ENCODE data around the gene RIOK1.
"Not testable (repeated sequence)": the region's sequence is repeated elsewhere in the genome, so short reads cannot be mapped to it uniquely, and the experiment has no call there.

RIOK1 gene

DNA sequence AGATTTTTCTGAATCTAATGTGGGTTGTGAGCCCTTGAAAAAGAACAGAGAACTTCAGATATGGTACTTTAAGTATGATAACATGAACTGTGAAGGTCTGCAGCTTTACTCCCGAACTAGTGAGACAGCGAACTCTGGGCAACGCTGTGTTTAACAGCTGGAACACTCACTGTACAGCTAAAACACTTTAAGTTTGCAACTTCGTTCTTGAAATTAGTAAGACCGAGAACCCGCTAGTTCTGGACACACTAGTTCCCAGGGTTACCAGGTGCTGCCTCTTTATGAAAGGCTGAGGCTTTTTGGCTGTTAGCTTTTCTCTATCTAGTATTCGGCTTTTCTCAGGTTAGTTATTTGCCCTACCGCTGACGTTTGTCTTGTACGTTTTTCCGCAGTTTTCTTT, 52.9 kb downstream of the RIOK1 start:
- no peak for DNase-seq

DNA sequence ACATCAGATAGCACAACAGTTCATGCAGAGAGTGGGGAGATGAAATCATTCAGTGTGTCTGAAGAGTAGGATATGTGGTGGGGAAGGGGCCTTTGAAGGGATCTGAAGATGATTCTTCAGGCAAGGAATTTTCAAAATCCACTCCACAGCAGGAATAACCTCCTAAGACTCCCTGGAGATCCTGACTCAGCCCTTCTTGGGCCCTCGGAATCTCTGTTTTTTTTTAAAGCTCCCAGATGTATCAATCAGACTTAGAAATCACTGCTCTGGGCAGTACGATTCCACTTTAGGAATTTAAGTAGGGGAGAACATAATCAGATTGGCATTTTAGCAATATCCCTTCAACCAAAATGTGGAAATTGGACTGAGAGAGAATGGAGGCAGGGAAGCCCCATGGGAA, 55.5 kb downstream of the RIOK1 start:
- no peak for DNase-seq

DNA sequence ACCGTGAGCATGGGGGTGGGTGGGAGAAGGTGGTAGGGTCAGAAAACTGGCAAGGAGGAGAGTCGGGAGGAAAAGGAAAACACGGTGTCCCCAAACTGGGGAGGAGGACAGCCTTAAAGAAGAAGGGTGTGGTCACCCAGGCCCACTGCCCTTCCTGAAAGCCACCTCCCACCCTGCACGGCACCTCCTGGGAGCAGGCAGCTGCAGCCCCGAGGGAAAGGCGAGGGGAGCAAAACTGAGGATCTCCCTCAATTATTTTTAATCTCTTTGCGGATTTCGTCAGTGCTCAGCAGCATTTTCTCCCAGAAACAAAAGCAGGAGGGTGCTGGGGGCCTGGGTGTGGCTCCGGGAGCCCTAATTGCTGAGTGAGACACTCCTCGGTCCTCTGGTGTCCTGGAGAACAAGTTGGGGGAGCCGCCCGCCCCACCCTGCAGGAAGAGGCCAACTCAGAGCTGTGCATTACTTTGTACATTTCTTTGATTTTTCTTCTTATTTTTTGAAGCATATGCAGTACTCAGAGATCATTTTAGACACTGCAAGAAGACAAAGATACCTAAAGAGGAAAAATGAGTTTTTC, 56.4 kb downstream of the RIOK1 start:
- no peak for DNase-seq

DNA sequence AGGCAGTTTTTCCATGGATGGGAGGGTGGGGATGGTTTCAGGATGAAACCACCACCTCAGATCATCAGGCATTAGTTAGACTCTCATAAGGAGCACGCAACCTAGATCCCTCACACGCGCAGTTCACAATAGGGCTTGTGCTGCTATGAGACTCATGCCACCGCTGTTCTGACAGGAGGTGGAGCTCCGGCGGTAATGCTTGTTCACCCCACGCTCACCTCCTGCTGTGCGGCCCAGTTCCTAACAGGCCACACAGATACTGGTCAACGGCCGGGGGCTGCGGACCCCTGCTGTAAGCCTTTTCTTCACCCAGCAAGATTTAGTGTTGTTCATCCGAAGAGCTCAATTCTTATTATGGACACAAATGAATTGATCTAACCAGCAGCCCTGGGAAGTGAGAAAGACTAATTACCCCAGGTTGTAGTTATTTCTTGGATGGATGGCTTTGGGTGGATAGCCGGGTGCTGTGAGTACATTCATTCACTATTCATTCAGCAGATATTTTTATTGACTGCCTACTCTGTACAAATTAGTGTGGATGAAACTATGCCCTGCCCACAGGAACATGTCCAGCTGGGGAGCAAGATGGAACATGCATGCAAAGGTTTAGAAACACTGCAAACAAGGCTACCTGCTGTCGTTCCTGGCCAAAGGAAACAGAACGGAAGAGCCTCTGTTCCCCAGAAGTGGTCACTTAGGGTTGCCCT, 57.2 kb downstream of the RIOK1 start:
- no peak for DNase-seq

DNA sequence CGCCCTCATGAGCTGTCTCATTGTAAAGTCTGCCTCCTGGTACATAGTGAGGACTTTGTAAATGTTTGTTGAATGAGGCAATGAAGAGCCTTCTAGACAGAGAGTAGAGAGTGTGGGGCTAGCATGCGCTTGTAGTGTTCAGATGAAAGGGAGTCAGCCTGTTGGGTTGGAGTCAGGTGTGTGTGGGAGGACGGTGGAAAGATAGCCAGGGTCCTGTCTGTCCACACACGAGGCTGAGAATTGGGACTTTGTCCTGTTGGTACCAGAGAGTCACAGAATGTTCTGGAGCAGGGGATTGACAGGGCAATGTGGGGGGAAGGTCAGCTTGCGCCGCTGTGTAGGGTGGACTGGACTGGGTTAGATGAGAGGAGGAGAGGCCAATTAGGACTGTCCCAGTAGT, 58.6 kb downstream of the RIOK1 start:
- no peak for DNase-seq

DNA sequence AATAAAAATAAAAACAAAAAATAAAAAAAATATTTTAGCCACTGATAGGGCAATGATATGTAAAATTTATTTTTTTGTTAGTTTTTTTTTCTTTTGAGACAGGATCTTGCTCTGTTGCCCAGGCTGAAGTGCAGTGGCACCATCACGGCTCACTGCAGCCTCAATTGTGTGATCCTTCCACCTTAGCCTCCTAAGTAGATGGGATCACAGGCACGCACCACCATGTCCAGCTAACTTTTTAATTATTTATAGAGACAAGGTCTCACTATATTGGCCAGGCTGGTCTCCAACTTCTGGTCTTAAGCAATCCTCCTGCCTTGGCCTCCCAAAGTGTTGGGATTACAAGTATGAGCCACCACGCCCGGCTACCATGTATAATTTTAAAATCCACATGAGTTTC, 59.4 kb downstream of the RIOK1 start:
- no peak for DNase-seq

DNA sequence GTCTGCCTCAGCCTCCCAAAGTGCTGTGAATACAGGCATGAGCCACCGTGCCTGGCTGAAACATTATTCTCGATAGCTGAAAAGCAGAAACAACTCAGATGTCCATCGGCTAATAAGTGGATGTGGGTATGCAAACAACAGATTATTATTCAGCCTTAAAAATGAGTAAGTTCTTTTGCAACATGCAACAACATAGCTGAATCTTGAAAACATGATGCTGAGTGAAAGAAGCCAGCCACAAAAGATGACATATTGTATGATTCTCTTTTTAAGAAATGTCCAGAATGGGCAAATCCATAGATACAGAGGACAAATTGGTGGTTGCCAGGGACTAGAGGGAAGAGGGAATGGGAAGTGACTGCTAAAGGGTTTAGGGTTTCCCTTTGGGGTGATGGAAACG, 61.7 kb downstream of the RIOK1 start:
- DNase-seq, result no peak

DNA sequence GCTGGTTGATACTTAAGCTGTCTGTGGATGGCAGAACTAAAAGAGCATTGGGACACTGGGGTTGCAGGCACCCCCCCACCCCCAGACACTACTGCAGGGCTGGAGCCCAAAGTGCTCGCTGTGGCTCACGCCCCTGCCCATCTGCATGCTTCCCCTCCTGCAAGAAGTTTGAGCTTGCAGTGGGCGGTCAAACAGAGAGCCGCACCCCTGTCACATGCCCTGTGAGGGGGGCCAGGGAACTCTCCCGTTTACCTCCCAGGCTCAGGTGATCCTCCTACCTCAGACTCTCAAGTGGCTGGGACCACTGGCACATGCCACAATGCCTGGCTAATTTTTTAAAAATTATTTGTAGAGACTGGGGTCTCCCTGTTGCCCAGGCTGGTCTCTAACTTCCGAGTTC, 63.3 kb downstream of the RIOK1 start:
- no peak for DNase-seq

DNA sequence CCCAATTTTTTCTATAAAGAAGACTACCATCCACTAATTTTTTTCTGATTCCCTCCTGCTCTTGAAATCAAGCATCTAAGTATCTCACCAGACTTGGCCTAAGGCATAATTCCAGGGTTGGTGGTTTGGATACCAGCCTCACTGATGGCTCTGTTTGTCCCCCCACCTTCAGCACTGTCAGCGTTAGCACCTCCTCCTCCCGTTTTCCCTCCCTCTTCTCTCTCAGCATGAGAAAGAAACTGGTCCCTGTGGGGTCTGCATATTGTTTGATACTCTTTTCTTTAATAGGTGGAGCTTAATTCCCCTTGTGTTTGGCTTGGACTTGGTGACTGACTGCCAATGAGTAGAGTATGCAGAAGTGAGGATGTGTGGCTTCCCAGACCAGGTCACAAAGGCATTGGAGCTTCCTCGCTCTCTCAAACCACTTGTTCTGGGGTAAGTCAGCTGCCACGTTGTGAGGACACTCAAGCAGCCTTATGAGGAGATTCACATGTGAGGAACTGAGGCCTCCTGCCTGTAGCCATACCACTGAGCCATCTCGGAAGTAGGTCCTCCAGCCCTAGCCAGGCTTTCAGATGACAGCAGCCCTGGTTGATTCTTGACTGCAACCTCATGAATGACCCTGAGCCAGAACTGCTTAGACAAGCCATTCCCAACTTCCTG, 65.2 kb downstream of the RIOK1 start:
- DNase-seq, result no peak

DNA sequence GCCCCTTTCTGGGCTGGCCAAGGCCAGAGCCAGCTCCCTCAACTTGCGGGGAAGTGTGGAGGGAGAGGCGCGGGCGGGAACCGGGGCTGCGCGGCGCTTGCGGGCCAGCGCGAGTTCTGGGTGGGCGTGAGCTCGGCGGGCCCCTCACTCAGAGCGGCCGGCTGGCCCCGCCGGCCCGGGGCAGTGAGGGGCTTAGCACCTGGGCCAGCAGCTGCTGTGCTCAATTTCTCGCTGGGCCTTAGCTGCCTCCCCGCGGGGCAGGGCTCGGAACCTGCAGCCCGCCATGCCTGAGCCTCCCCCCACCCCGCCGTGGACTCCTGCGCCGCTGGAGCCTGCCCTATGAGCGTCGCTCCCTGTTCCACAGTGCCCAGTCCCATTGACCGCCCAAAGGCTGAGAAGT, 66.7 kb downstream of the RIOK1 start:
- not testable (repeated sequence) for DNase-seq

DNA sequence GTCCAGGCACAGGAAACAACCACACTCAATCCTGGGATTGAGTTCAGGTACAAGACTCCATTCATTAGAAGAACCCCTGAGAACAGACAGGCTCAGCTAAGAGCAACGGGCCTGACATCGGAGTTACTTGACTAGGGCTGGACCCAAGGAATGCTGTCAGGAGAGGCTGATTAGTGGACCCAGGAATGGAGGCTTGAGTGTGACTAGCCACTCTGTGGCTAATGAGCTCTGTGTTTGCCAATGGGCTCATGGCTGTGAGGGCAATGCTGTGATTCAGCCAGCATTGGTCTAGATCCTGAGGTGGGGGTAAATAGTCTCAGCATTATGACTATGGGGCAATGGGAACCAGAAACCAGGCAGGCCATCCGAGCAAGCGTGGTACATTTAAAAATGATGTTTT, 71.8 kb downstream of the RIOK1 start:
- DNase-seq, result no peak

DNA sequence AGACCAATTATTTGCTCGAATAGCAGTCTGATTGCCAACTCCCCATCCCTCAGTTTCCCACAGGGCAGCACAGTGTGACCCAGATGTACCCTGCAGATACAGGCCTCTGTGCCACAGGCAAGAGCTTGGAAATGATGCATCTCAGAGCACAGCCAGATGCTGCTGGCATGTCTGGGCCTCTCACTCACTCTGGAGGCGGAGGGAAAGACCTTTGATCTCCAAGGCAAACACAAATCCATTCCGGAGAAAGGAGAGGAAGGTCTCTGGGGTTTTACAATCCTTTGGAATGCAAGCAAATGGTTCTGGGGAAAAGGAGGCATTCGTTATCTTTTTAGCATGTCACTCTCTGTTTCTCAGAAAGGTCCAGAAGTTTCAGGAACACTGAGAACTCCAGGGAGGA, 74.2 kb downstream of the RIOK1 start:
- DNase-seq, result peak; percentile 67

DNA sequence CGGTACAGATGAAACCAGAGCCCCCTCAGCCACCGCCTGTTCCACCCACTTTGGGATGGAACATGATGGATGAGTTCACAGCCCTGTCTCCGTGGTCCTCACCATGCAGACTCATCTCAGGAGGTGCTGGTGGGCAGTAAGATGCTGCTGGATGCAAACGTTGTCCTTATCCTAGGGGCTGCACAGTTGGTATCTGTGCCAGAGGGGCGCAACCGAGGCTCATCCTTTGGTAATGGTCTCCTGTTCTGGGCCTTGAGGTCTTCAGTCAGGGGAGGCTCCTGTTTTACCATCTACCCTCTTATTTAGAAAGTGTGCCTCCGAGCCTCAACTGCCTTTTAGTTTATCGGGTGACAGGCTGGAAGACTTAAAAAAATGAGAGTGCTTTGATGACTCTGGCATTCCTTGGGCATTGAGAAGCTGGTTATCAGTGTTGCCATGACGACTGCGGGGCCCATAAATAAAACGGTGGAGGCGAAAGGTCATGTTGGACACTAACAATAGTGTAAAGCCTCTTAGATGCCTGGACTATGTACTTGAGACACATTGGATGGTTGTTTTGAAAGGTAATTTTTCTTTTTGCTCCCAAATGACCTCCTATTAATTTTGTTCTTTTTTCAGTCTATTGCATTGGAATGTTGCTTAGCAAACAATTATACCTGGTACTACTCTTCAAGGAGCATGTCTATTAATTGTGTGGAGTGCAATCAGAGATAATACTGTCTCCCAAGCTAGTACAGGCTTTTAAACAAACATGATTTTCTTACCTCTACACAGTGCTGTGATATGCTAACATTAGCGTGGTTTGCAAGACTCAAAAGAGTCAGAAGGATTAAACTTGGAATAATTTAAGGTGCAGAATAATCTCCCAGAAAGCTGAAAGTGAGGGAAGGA, 77.6 kb downstream of the RIOK1 start:
- no peak for DNase-seq

Data from NCI-H1694 (cell line).